ENCODE measurements around the gene CLCNKA. TPM values are rescaled to one million over a fixed set of nuclear protein-coding genes. Genes with fewer than 3 reads are reported as not detected.
"Not testable (repeated sequence)": the region's sequence is repeated elsewhere in the genome, so short reads cannot be mapped to it uniquely, and the experiment has no call there.

The CLCNKA gene
- total and polyA plus RNA-seq, 9 donors = 0.08 to 2.4 (median 1.0) TPM; not detected in 1

DNA sequence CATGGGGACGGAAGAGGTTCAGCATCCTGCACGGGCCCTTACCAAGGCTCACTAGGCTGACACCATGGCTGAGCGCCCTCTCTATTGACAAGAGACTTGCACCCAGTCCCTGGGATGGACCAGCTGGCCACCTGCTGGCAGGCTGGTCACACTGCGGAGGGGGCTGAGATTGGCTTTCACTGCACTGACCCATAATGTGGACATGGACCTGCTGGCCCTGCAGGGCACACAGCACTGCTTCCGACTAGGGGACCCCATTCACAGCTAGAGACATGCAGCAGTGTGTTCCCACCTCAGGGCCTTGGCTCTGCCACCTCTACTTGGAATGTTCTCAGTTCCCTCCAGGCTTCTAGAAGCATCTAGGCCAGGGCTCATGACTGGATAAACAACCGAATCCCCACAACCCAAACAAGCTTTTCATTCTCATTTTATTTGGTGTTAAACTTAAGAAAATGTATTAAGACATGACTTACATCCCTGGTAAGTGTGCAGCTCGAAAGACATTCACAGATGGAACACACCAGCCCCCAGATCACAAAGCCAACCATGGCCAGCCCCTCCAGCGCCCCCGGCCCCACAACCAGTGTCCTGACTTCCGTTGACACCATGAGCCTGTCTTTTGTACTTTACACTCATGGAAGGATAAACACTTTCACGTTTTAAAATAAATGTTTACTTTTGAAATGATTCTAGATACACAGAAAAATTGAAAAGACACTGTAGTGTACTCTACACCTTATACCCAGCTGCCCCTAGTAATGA is 27.1 kb upstream of the CLCNKA start:
- Histone ChIP-seq H3K36me3 (no peaks in the 10 kb centered on the region), H3K27ac (no peak overlapping the region), H3K4me3 (no peak overlapping the region), H3K27me3 (no peaks in the 10 kb centered on the region), H3K4me1 (ENCODE audit: insufficient read depth) (no peaks in the 10 kb centered on the region), H3K9me3 (no peaks in the 10 kb centered on the region)
- WGBS, 3 donors = 55 to 64% (median 58%) methylated on average over 11 of the region's 11 CpGs
- intact Hi-C loops (cut with DNase I) = loop anchor here in 3 of 4 donors (5.0 to 10.0 kb wide), 3 partner anchors 177 to 200 kb away; partner anchors contain the start of gene UQCRHL (in 1 of the 3)
- TF ChIP-seq EP300 (IDR thresholded peaks at IDR 0.05) (no peak), POLR2A (IDR thresholded peaks at IDR 0.05) (no peak)
- TF ChIP-seq, protein P1, sequence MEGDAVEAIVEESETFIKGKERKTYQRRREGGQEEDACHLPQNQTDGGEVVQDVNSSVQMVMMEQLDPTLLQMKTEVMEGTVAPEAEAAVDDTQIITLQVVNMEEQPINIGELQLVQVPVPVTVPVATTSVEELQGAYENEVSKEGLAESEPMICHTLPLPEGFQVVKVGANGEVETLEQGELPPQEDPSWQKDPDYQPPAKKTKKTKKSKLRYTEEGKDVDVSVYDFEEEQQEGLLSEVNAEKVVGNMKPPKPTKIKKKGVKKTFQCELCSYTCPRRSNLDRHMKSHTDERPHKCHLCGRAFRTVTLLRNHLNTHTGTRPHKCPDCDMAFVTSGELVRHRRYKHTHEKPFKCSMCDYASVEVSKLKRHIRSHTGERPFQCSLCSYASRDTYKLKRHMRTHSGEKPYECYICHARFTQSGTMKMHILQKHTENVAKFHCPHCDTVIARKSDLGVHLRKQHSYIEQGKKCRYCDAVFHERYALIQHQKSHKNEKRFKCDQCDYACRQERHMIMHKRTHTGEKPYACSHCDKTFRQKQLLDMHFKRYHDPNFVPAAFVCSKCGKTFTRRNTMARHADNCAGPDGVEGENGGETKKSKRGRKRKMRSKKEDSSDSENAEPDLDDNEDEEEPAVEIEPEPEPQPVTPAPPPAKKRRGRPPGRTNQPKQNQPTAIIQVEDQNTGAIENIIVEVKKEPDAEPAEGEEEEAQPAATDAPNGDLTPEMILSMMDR (IDR thresholded peaks at IDR 0.05) = peak; percentile 23 to 88 (median 80)
- DNase-seq = peak; percentile 57 to 71 (median 68)

DNA sequence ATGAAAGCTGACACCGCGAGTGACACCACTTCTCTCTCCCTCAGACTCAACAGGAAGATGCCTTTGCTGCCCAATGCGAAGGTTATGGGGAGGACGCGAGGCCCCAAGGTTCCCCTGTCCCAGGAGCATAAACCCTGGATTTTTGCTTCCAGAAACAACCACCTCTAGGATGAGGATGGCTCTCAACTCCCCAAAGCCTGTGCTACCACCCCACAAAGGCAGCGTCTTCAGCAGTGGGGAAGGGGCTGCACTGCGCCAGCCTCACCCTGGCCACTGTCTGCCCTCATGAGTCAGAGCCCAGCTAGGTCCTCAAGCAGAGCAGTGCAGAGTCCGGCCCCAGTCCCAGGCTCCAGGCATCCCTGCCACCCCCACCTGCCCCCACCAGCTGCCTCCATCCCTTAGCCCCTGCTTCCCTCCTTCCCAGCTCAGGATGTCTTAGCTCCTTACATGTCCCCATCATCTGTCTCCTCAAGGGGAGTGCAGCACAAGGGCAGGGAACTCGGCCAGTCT is 24.7 kb upstream of the CLCNKA start:
- no peak for DNase-seq
- 77 to 79% (median 78%) methylated on average over 8 to 9 of the region's 9 CpGs for WGBS, 3 donors

DNA sequence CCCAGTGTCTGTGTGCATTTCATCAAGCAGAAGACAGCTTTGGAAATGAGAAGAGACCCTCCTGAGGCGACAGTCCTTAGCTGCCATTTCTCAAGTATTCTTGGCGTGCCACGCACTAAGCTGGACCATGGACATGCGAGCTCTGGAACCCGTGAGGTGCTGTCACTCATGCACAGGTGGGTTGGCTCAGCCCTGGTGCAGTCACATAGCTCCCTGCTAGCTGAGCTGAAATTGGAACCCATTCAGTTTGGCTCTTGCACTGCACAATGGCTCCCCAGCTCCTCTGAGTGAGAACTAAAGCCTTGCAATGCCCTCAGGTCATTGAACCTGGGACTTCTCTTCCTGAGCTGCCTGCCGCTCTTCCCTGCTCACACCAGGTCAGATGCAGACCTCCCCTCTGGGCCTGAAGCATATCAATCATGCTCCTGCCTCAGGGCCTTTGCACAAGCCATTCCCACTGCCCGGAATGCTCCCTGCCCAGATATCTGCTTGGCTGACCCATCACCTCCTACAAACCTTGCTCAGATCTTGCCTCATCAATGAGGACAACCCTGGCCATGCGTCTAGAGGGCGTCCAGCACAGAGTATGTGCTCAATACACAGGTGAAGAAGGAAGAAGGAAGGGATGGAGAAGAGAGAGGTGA is 24.1 kb upstream of the CLCNKA start:
- Histone ChIP-seq H3K27ac (no peak overlapping the region), H3K4me3 (no peak overlapping the region), H3K27me3 (no peaks in the 10 kb centered on the region), H3K9me3 (no peaks in the 10 kb centered on the region), H3K4me1 (ENCODE audit: insufficient read depth) (no peaks in the 10 kb centered on the region), H3K36me3 (no peaks in the 10 kb centered on the region)
- TF ChIP-seq POLR2A (IDR thresholded peaks at IDR 0.05) (no peak), EP300 (IDR thresholded peaks at IDR 0.05) (no peak)
- TF ChIP-seq, protein P1 (IDR thresholded peaks at IDR 0.05) = no peak
- 76 to 80% (median 80%) methylated on average over 9 of the region's 9 CpGs for WGBS, 3 donors
- intact Hi-C loops (cut with DNase I) = loop anchor here in 2 of 4 donors (10.0 kb wide), 2 partner anchors 193 to 203 kb away; partner anchors contain the start of gene UQCRHL (in 1 of the 2)
- no peak for DNase-seq

More for the DNA sequence above, 24.7 kb upstream of the CLCNKA start:
- TF ChIP-seq EP300 (IDR thresholded peaks at IDR 0.05) = no peak
- Histone ChIP-seq H3K4me3 (no peak overlapping the region), H3K4me1 (ENCODE audit: insufficient read depth) (no peaks in the 10 kb centered on the region), H3K9me3 (no peaks in the 10 kb centered on the region), H3K27me3 (no peaks in the 10 kb centered on the region), H3K36me3 (no peaks in the 10 kb centered on the region), H3K27ac (no peak overlapping the region)
- intact Hi-C loops (cut with DNase I) = loop anchor here in 2 of 4 donors (10.0 kb wide), 2 partner anchors 192 to 202 kb away; partner anchors contain the start of gene UQCRHL (in 1 of the 2)

DNA sequence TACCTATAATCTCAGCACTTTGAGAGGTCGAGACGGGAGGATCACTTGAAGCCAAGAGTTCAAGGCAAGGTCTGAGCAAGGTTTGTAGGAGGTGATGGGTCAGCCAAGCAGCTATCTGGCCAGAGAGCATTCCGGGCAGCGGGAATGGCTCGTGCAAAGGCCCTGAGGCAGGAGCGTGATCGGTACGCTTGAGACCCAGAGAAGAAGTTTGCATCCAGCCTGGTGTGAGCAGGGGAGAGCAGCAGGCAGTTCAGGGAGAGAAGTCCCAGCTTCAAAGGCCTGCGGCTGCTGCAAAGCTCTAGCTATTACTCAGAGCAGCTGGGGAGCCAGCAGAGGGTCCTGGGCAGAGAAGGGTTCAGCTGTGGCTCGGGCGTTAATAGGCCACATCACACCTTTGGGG is 22.9 kb upstream of the CLCNKA start:
- intact Hi-C loops (cut with DNase I) = loop anchor here in 2 of 4 donors (10.0 kb wide), 2 partner anchors 194 to 204 kb away; partner anchors contain the start of gene UQCRHL (in 1 of the 2)
- no peaks in the 10 kb centered on the region for H3K27me3 ChIP-seq
- TF ChIP-seq, protein P1 (IDR thresholded peaks at IDR 0.05) = no peak
- TF ChIP-seq POLR2A (IDR thresholded peaks at IDR 0.05) (no peak), EP300 (IDR thresholded peaks at IDR 0.05) (no peak)
- H3K27ac ChIP-seq = no peak overlapping the region
- no peak overlapping the region for H3K4me3 ChIP-seq
- H3K36me3 ChIP-seq = no peaks in the 10 kb centered on the region
- H3K9me3 ChIP-seq = no peaks in the 10 kb centered on the region
- DNase-seq = peak in 1 of 5 donors; percentile 5
- no peaks in the 10 kb centered on the region for H3K4me1 ChIP-seq (ENCODE audit: insufficient read depth)
- WGBS, 3 donors = 84 to 91% (median 91%) methylated on average over 11 of the region's 11 CpGs

DNA sequence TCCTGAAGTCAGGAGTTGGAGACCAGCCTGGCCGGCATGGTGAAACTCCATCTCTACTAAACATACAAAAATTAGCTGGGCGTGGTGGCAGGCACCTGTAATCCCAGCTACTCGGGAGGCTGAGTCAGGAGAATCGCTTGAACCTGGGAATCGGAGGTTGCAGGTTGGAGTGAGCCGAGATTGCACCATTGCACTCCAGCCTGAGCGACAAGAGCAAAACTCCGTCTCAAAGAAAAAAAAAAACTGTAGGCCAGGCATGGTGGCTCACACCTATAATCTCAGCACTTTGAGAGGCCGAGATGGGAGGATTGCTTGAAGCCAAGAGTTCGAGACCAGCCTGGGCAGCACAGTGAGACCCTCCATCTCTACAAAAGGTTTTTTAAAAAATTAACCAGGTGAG is 20.6 kb upstream of the CLCNKA start:
- H3K4me3 ChIP-seq, H3K9me3 ChIP-seq: not testable (repeated sequence)

More for the DNA sequence above, 20.6 kb upstream of the CLCNKA start:
- H3K27ac ChIP-seq; H3K36me3 ChIP-seq; H3K27me3 ChIP-seq; H3K4me1 ChIP-seq (ENCODE audit: insufficient read depth): not testable (repeated sequence)
- intact Hi-C loops (cut with DNase I) = loop anchor here in 1 of 4 donors (5.0 kb wide), 1 partner anchor 46 kb away; no protein-coding TSS in a partner anchor
- DNase-seq = peak in 1 of 5 donors; percentile 6
- WGBS, 3 donors = 77 to 96% (median 81%) methylated on average over 10 of the region's 10 CpGs

Data from ovary (tissue), 9 donors.